ENCODE measurements around the gene UBA52.

GRCh38 chr19:18541258-18541991 is 30.2 kb upstream of the UBA52 start:
- TF ChIP-seq CTCF (IDR thresholded peaks at IDR 0.05) (no peak), POLR2A (IDR thresholded peaks at IDR 0.05) (no peak), EP300 (IDR thresholded peaks at IDR 0.05) (no peak), POLR2AphosphoS5 (IDR thresholded peaks at IDR 0.05) (no peak)

All from gastroesophageal sphincter (tissue), 3 donors.